Measurements from ENCODE around the gene EMP3.
"Not testable (repeated sequence)": the region's sequence is repeated elsewhere in the genome, so short reads cannot be mapped to it uniquely, and the experiment has no call there.

The EMP3 gene

GRCh38 chr19:48301886-48302599 is 23.3 kb upstream of the EMP3 start:
- no peak for DNase-seq (ENCODE audit: low read depth)
- H3K4me3 ChIP-seq (ENCODE audit: control insufficient read depth, low read depth, low read length), result no peak overlapping the region
- TF ChIP-seq, protein P1, sequence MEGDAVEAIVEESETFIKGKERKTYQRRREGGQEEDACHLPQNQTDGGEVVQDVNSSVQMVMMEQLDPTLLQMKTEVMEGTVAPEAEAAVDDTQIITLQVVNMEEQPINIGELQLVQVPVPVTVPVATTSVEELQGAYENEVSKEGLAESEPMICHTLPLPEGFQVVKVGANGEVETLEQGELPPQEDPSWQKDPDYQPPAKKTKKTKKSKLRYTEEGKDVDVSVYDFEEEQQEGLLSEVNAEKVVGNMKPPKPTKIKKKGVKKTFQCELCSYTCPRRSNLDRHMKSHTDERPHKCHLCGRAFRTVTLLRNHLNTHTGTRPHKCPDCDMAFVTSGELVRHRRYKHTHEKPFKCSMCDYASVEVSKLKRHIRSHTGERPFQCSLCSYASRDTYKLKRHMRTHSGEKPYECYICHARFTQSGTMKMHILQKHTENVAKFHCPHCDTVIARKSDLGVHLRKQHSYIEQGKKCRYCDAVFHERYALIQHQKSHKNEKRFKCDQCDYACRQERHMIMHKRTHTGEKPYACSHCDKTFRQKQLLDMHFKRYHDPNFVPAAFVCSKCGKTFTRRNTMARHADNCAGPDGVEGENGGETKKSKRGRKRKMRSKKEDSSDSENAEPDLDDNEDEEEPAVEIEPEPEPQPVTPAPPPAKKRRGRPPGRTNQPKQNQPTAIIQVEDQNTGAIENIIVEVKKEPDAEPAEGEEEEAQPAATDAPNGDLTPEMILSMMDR (conservative IDR thresholded peaks at IDR 0.05; ENCODE audit: control insufficient read depth, insufficient read depth, low read depth, low read length), result no peak

DNA sequence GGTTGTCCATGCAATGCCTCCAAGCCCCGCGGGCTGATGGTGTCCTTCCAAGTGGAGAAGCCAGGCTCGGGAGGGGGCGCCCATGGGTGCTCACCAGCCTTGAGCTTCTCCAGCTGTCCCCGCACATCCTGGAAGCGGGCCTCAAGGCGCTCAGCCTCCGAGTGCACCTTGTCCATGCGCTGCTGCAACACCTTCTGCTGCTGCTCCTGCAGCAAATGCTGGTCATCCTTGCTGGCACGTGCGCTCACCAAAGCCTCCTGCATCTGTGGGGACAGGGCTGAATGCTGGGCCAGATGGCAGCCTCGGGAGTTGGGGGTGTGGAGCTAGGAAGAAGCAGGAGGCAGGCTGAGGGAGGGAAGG is 22.8 kb upstream of the EMP3 start:
- no peak for DNase-seq (ENCODE audit: low read depth)
- no peak overlapping the region for H3K4me3 ChIP-seq (ENCODE audit: control insufficient read depth, low read depth, low read length)
- TF ChIP-seq, protein P1 (conservative IDR thresholded peaks at IDR 0.05; ENCODE audit: control insufficient read depth, insufficient read depth, low read depth, low read length), result no peak

DNA sequence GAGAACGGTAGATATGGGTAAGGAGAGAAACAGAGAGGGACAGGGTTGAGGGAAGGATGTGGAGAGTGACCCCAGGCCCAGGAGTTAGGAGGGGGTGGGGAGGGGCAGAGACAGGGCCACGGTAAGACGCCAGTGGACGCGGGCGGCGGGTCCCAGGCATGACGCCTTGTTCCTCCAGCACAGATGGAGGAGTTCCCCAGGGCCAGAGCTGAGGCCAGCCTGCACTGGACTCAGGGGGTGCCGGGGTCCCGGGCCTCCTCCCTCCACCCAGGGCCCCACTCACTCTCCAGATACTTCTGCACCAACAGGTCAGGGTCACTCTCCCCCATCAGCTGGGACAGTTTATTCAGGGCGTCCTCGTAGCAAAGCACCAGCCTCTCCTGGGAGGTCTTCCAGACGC is 22.0 kb upstream of the EMP3 start:
- TF ChIP-seq, protein P1 (conservative IDR thresholded peaks at IDR 0.05; ENCODE audit: control insufficient read depth, insufficient read depth, low read depth, low read length), result no peak
- DNase-seq (ENCODE audit: low read depth), result no peak
- no peak overlapping the region for H3K4me3 ChIP-seq (ENCODE audit: control insufficient read depth, low read depth, low read length)

DNA sequence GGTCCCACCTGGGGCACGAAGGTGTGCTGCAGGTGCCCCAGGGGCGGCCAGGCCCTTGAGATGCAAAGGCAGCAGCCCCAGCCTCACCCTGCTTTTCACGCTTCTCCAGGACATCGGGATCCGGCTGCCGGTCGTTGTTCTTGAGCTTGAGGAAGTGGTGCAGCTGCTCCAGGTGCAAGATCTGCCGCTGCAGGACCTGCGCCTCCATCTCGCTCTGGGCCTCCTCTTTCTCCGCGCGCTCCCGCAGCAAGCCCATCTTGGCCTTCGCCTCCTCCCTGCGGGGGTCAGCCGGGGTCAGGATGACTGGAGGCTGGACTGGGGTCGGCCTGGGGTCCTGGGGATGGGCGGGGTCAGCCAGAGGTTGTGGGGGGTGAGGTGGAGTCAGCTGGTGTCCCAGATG is 21.5 kb upstream of the EMP3 start:
- H3K4me3 ChIP-seq (ENCODE audit: control insufficient read depth, low read depth, low read length), result no peak overlapping the region
- no peak for DNase-seq (ENCODE audit: low read depth)
- TF ChIP-seq, protein P1 (conservative IDR thresholded peaks at IDR 0.05; ENCODE audit: control insufficient read depth, insufficient read depth, low read depth, low read length), result no peak

DNA sequence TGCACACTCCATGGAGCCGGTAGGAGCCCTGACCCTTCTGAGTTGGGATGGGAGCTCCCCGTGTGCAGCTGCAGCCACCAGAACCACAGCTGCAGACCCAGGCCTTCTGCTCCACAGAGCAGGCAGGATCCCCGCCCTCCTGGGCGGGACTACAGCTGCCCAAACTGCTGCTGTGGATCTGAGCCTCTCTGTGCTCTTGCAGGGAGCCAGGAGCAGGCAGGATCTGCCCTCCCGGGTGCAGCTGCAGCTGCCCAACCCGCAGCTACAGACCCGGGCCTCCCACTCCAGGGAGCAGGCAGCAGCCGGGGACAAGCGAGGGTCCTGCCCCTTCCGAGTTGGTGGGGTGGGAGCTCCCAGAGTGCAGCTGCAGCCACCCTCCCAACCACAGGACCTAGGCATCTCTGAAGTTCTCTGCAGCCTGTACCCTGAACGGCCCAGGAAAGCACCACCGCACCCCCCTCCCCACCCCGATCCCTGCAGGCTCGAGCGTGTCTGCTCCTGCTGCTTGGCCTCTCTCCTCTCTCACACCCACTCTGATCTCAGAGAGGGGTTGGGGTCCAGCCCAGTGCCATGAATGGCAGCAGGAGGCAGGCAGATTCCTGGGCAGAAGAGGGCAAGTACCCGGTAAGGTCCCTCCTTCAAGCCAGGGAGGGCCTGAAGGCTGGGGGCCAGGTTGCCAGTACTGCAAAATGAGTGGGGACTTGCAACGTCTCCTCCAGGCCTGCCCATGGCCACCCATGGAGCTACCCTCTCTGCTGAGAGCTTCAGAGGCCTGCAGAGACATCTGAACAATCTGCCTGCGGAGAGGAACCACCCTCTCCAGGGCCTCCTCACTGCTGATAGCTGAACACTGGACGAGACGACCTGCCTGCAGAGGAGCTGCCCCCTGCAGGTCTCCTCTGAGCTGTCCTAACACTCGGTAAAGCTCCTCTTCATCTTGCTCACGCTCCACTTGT is 16.4 kb upstream of the EMP3 start:
- DNase-seq (ENCODE audit: low read depth), result peak; percentile 36
- no peak overlapping the region for H3K4me3 ChIP-seq (ENCODE audit: control insufficient read depth, low read depth, low read length)
- TF ChIP-seq, protein P1 (conservative IDR thresholded peaks at IDR 0.05; ENCODE audit: control insufficient read depth, insufficient read depth, low read depth, low read length), result peak; percentile 36

DNA sequence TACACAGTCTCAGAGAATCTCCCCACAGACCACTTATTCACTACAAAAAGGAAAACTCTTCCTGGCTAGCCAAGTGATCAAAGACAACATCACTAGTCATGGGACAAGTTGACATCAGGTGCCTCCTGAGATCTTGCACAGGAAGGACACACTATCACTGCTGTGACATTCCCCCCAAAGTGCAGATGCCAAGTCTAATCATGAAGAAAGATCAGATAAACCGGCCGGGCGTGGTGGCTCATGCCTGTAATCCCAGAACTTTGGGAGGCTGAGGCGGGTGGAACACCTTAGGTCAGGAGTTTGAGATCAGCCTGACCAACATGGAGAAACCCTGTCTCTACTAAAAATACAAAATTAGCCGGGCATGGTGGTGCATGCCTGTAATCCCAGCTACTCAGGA is 15.6 kb upstream of the EMP3 start:
- not testable (repeated sequence) for H3K4me3 ChIP-seq (ENCODE audit: control insufficient read depth, low read depth, low read length); DNase-seq (ENCODE audit: low read depth)

DNA sequence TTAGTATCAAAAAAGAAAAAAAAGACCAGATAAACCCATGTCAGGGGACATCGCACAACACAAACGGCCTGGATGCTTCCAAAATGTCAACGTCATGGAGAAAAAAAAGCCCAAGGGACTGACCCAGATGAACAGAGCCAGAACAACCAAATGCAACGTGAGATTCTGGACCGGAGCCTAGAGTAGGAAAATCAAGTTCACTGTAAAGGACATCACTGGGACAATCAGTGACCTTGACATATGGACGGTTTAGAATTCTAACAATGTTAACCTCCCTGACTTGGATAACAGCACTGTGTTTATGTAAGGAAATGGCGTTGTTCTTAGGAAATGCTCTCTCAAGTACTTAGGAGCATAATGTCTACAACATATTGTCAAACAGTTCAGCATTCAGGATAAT is 15.1 kb upstream of the EMP3 start:
- TF ChIP-seq, protein P1 (conservative IDR thresholded peaks at IDR 0.05; ENCODE audit: control insufficient read depth, insufficient read depth, low read depth, low read length), result no peak
- DNase-seq (ENCODE audit: low read depth), result no peak
- no peak overlapping the region for H3K4me3 ChIP-seq (ENCODE audit: control insufficient read depth, low read depth, low read length)
